Naive thymus-derived CD8-positive, alpha-beta T cell (primary cell): ENCODE results near the gene RHBDF2. TPM values are rescaled to one million over a fixed set of nuclear protein-coding genes. Genes with fewer than 3 reads are reported as not detected.
"Not testable (repeated sequence)": the region's sequence is repeated elsewhere in the genome, so short reads cannot be mapped to it uniquely, and the experiment has no call there.

Source experiments
- ATAC-seq, 2 donors: fragments of 150-1000 bp; cut with Tn5 transposase in 1 of 2; sonication (Bioruptor Pico), chemical (Tn5 transposase) in 1 of 2; 1 replicate in 1 of 2; 2 replicates in 1 of 2; pipeline ENCODE4 v1.10.0; 2021; ENCODE audit warnings: mild to moderate bottlenecking in 2 of 2, moderate library complexity in 2 of 2
- POLR2A ChIA-PET: fragments of 350-600 bp; sonication (Branson Sonifier 250); formaldehyde crosslinking; loops from one replicate; lab custom pipeline; 2021; ENCODE audit warnings: antibody characterized with exemption; lab: Charles Lee
- DNase-seq, 10 donors: peaks; one replicate each; pipeline versions ENCODE4 v3.0.0 to v3.0.0-alpha.2; 2020 to 2022
- H3K27ac Mint-ChIP-seq, 10 donors: one replicate each; pipeline ENCODE4 v1.8.0; 2020 to 2022; ENCODE audit warnings: mild to moderate bottlenecking in 10 of 10, mixed read lengths in 10 of 10, moderate library complexity in 4 of 10, inconsistent platforms in 1 of 10
- H3K27me3 Mint-ChIP-seq, 5 donors: one replicate each; pipeline ENCODE4 v1.8.0; 2021 to 2022; ENCODE audit warnings: mixed read lengths in 5 of 5
- H3K36me3 Mint-ChIP-seq, 3 donors: one replicate each; pipeline ENCODE4 v1.8.0; 2020 to 2022; ENCODE audit warnings: mixed read lengths in 3 of 3, mild to moderate bottlenecking in 2 of 3, inconsistent platforms in 1 of 3
- H3K4me1 Mint-ChIP-seq, 4 donors: one replicate each; pipeline ENCODE4 v1.8.0; 2021 to 2022; ENCODE audit warnings: mixed read lengths in 4 of 4
- H3K4me3 Mint-ChIP-seq, 10 donors: one replicate each; pipeline ENCODE4 v1.8.0; 2020 to 2022; ENCODE audit warnings: mild to moderate bottlenecking in 10 of 10, mixed read lengths in 10 of 10, moderate library complexity in 6 of 10, inconsistent platforms in 1 of 10
- H3K9me3 Mint-ChIP-seq, 9 donors: one replicate each; pipeline ENCODE4 v1.8.0; 2020 to 2022; ENCODE audit warnings: mixed read lengths in 9 of 9, mild to moderate bottlenecking in 3 of 9, inconsistent platforms in 1 of 9, moderate library complexity in 1 of 9
- polyA plus RNA-seq, 3 donors: library from polyadenylated mRNA; unstranded; fragments of 300-500 nt; fragmentation: Illumina TruSeq; gene quantifications; one replicate each; pipeline ENCODE4 v1.2.3, GENCODE V29; 2021
- total RNA-seq, 8 experiments: library from RNA in 2 of 8; stranded (reverse) in 2 of 8; gene quantifications; one replicate each; pipeline ENCODE4 v1.2.3 and lab custom pipeline; 2021 to 2026

The RHBDF2 gene
- total and polyA plus RNA-seq, 5 experiments from 2014 or later: 4.8 to 62.4 (median 10.2) TPM

DNA sequence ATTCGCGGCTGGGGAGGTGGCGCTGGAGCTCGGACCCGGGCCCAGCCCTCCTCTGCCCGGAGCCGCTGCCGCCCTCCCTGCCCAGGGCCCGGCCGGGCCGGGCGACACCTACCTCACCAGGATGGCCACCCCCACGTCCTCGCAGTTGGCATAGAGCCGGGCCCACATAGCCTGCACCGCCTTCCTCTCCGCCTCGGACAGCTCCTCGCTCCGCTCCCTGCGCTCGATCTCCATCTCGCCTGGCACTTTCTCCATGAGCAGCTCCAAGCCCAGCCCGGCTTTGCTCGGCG, 36.0 kb upstream of the RHBDF2 start:
- DNase-seq (no peak), ATAC-seq (peak in 1 of 2 donors; percentile 24)
- peaks cover 0 to 19% (median 7%) of the 10 kb centered on the region in 5 donors for H3K27me3 Mint-ChIP-seq
- peak overlapping the region in 1 of 10 donors; percentile 40 for H3K27ac Mint-ChIP-seq
- peaks cover 0 to 2% (median 0%) of the 10 kb centered on the region in 3 donors for H3K36me3 Mint-ChIP-seq
- POLR2A ChIA-PET: interaction anchor here (1.2 to 5.3 kb wide), 5 partner anchors 9 to 22 kb away, joined by 3 to 46 read pairs (median 9); no protein-coding TSS in a partner anchor
- H3K4me1 Mint-ChIP-seq: peaks cover 9 to 44% (median 33%) of the 10 kb centered on the region in 4 donors
- H3K4me3 Mint-ChIP-seq: peak overlapping the region in 8 of 10 donors; percentile 52 to 81 (median 62)
- no peaks in the 10 kb centered on the region for H3K9me3 Mint-ChIP-seq

DNA sequence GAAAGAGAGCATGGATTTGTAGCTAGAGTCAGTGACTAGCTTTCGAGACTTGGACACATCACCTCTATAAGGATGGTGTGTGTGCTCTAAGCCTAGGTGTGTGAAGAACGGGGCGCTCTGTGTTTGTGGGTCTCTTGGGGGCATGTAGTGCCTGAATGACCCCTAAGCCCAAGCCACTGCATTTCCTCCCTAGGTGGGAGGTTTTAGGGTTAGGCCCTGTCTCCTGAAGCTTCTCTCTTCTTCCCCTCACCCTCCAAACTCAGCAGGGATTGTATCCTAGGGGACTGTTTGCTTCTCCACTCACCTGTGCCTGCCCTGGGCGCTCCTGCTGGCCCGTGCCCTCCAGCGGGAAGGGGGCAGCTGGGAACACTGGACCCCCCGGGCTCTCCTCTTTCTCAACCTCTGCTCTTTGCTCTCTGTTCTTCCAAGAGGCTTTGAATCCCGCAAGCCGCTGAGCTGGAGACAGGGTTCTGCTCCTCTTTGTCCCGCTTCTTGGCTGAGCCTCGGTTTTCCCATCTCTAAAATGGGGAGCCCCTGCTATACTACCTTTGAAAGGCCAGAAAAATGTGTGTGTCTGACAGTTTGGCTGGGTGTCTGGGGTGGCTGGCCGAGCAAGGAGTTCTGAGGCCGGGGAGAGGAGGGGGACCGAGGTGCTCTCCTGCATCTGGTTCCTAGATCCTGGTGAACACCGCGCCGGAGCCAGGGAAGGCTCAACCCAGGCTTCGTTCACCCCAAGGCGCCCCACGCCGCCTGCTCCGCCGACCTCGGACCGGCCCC, 35.5 kb upstream of the RHBDF2 start:
- ATAC-seq (no peak), DNase-seq (peak in 1 of 10 donors; percentile 32)
- H3K4me3 Mint-ChIP-seq: peak overlapping the region; percentile 28 to 74 (median 55)
- H3K9me3 Mint-ChIP-seq: no peaks in the 10 kb centered on the region
- H3K27me3 Mint-ChIP-seq: peaks cover 0 to 17% (median 5%) of the 10 kb centered on the region in 5 donors
- peak overlapping the region in 3 of 10 donors; percentile 53 to 70 (median 67) for H3K27ac Mint-ChIP-seq
- H3K4me1 Mint-ChIP-seq: peaks cover 12 to 46% (median 36%) of the 10 kb centered on the region in 4 donors
- peaks cover 0 to 2% (median 0%) of the 10 kb centered on the region in 3 donors for H3K36me3 Mint-ChIP-seq
- POLR2A ChIA-PET: interaction anchor here (0.7 to 5.3 kb wide), 7 partner anchors 8 to 21 kb away, joined by 3 to 46 read pairs (median 7); no protein-coding TSS in a partner anchor

DNA sequence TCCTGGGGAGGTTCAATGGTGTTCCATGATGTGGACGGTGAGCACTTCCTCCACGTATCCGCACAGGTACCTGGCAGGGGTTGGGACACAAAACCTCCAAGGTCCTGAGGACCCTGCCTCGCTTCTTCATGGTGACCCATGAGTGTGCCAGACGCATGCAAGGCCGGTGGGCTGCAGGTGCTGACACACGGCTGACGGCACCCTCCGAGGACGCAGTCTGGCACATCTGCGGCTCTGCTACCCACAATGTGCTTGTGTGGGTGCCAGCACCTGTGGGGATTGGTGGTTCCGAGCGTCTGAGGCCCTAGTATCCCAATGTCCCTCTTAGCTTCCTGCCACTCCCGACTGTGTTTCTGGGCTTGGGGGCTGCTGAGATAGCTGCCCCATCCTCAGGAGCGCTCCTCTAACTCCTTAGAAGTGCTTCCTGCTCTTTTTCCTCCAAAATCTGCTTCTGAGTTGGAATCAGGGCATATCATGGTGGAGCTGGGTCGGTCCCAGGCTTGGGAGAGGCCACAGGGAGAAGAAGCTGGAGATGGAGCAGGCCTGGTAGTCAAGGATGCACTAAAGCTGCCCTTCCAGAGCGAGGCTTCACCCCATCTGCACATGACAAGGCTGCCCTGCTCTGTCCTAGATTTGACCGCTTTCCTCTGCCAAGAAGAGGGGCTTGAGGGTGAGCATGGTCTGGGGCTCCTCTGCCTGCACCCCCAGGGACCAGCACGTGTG, 34.7 kb upstream of the RHBDF2 start:
- POLR2A ChIA-PET: interaction anchor here (0.7 to 5.3 kb wide), 6 partner anchors 7 to 21 kb away, joined by 3 to 46 read pairs (median 8); no protein-coding TSS in a partner anchor
- ATAC-seq (no peak), DNase-seq (peak in 1 of 10 donors; percentile 22)
- H3K9me3 Mint-ChIP-seq: no peaks in the 10 kb centered on the region
- peaks cover 0 to 2% (median 0%) of the 10 kb centered on the region in 3 donors for H3K36me3 Mint-ChIP-seq
- peaks cover 13 to 48% (median 36%) of the 10 kb centered on the region in 4 donors for H3K4me1 Mint-ChIP-seq
- peak overlapping the region in 5 of 10 donors; percentile 8 to 70 (median 57) for H3K27ac Mint-ChIP-seq
- H3K27me3 Mint-ChIP-seq: peaks cover 0 to 17% (median 5%) of the 10 kb centered on the region in 5 donors
- peak overlapping the region in 5 of 10 donors; percentile 43 to 74 (median 64) for H3K4me3 Mint-ChIP-seq

DNA sequence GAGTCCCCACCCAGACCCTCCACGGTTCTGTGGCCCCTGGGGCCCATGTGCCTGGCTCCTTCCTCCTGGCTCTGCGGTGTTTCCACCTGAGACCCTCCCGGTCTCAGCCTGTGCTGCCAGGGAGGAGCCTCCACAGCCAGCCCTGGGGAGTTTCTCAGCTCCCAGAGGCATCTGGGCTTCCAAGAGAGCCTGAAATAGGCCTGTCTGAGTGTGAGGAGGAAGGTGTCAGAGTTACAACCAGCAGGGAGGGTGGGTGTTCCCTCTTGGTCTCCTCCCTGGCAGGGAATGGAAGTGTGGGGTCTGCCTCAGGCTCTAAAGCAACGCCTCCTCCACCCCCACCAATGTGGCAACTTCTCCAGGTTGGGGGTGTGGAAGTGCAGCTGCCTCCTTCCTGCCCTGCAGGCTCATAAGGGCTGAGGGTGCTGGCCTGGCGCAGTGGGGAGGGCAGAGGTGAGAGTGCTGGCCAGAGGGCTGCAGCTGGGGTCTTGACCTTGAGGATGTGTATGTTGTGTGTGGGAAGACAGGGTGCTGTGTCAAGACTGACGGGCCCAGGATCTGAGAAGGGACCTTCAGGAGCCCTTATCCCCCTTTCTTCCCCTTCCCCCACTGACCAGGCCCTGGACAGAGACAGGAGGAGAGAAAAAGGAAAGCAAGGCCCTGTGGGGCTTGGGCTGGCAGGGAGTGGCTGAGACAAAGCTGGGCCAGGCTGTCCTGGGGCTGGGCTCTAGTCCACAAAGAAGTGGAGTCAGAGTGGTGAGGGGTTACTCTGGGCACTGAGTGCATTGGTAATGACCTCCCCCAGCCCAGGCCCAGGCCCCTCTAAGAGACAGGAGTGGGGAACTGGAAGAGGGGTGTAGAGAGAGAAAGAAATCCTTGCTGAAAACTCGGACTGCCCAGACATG, 33.9 kb upstream of the RHBDF2 start:
- Mint-ChIP-seq H3K36me3 (peaks cover 0 to 2% (median 0%) of the 10 kb centered on the region in 3 donors), H3K27me3 (peaks cover 0 to 15% (median 5%) of the 10 kb centered on the region in 5 donors), H3K4me3 (peak overlapping the region in 6 of 10 donors; percentile 5 to 65 (median 28)), H3K27ac (peak overlapping the region in 6 of 10 donors; percentile 8 to 91 (median 58)), H3K4me1 (peaks cover 14 to 53% (median 36%) of the 10 kb centered on the region in 4 donors), H3K9me3 (no peaks in the 10 kb centered on the region)
- POLR2A ChIA-PET: no interaction called here
- peak in 1 of 10 donors; percentile 57 for DNase-seq
- no peak for ATAC-seq

DNA sequence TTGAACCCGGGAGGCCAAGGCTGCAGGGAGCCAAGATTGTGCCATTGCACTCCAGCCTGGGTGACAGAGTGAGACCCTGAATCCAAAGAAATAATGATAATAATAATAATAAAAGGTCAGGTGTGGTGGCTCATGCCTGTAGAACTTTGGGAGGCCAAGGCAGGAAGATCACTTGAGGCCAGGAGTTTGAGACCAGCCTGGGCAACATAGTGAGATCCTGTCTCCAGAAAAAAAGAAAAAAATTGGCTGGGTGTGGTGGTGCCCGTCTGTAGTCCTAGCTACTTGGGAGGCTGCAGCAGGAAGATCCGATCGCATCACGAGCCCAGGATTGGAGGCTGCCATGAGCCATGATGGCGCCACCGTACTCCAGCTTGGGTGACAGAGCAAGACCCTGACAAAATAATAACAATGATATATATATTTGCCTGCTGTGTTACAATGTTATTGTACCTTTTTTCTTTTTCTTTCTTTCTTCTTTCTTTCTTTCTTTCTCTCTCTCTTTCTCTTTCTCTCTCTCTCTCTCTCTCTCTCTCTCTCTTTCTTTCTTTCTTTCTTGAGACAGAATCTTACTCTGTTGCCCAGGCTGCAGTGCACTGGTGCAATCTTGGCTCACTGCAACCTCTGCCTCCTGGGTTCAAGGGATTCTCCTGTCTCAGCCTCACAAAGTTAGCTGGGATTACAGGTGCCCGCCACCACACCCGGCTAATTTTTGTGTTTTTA, 32.6 kb upstream of the RHBDF2 start:
- DNase-seq, POLR2A ChIA-PET, ATAC-seq, H3K9me3 Mint-ChIP-seq, H3K36me3 Mint-ChIP-seq, H3K4me3 Mint-ChIP-seq, H3K27me3 Mint-ChIP-seq: not testable (repeated sequence)
- peak overlapping the region in 4 of 10 donors; percentile 37 to 69 (median 58) for H3K27ac Mint-ChIP-seq
- peaks cover 10 to 56% (median 37%) of the 10 kb centered on the region in 4 donors for H3K4me1 Mint-ChIP-seq

DNA sequence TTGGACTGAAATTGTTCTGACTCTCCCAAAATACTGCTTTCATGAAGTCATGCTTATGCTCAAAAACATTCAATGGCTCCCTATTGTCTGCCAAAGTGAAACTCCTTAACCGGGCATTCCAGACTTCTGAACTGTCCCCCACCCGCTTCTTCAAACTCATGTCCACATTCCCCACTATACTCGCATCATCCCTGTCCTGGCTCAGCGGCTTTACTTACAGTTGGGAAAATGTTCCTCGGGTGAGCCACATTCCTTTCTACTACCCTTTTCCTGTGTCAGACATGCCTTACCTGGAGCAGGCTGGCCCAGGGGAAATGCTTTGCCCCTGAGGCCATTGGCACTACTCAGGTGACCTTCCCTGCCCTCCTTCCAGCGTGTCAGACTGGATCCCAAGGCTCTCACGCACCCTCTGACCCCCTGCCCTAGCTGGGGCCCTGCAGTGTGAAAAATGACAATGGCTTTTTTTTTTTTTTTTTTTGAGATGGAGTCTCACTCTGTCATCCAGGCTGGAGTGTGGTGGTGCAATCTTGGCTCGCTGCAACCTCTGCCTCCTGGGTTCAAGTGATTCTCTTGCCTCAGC, 30.9 kb upstream of the RHBDF2 start:
- Mint-ChIP-seq H3K4me3 (peak overlapping the region in 4 of 10 donors; percentile 0 to 69 (median 47)), H3K36me3 (peaks cover 0 to 2% (median 0%) of the 10 kb centered on the region in 3 donors), H3K27me3 (peaks cover 0 to 4% (median 0%) of the 10 kb centered on the region in 5 donors), H3K27ac (peak overlapping the region; percentile 59 to 95 (median 88)), H3K9me3 (no peaks in the 10 kb centered on the region), H3K4me1 (peaks cover 18 to 67% (median 49%) of the 10 kb centered on the region in 4 donors)
- POLR2A ChIA-PET: interaction anchor here (0.7 kb wide), 2 partner anchors 124 to 151 kb away, joined by 3 to 5 read pairs; no protein-coding TSS in a partner anchor
- DNase-seq: no peak
- no peak for ATAC-seq

DNA sequence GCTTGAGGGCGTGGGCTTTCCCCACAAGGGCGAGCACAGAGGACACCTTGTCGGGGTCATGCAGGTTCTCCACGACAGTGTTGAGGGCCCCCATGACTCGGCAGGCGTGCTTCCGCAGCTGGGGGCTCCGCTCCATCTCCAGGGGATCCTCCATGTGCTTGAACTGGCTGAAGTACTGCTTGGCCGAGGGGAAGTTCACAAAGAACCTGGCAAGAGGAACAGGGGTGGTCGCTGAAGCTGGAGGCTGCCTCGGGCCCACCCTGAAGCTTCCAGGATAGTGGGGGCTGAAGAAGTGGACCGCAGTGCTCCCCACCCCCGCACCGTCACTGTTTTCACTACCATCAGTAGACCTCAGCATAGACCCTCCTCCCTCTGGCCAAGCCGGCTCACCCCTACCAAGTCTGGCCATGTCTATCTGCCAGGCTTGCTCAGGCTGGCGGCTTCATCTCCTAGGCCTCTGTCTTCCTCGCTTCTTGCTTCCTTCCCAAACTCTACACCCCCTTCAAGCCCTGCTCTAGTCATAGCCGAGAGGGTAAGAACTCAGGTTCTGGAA, 30.3 kb upstream of the RHBDF2 start:
- no peaks in the 10 kb centered on the region for H3K9me3 Mint-ChIP-seq
- peak overlapping the region; percentile 59 to 95 (median 88) for H3K27ac Mint-ChIP-seq
- DNase-seq (no peak), ATAC-seq (no peak)
- POLR2A ChIA-PET: interaction anchor here (0.7 to 1.8 kb wide), 2 partner anchors 9 to 150 kb away, joined by 3 to 5 read pairs; no protein-coding TSS in a partner anchor
- H3K36me3 Mint-ChIP-seq: peaks cover 0 to 2% (median 0%) of the 10 kb centered on the region in 3 donors
- H3K27me3 Mint-ChIP-seq: peaks cover 0 to 2% (median 0%) of the 10 kb centered on the region in 5 donors
- peaks cover 19 to 65% (median 48%) of the 10 kb centered on the region in 4 donors for H3K4me1 Mint-ChIP-seq
- H3K4me3 Mint-ChIP-seq: peak overlapping the region in 5 of 10 donors; percentile 0 to 69 (median 39)

DNA sequence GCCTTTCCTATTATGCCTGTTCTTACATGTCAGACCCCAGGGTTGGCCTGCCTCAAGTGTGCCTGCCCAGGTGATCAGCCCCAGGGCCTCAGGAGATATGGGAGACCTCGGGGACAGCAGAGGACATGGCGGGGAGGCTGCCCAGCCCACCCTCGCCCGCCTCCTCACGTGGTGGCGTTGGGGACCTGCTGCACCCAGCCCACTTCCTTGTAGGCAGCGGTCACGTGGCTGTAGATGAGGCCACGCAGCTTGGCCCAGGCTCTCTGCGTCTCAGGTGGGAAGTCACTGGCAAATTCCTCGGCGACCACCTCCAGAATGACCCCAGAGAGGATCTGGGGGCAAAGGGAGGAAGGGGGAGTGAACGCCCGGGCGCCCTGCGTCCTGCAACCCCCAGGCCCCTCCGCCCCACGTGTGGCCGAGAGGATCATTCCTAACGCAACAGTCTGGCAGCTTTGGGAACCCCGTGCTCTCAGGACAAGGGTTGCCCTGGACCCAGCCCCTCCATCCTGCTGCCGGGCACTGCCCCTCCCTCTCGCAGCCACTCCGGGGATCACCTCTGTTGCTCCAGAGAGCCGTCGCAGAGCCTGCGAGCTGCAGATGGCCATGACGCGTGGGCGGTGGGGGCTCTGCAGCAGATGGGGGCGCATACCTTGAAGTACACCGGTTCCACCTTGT, 29.7 kb upstream of the RHBDF2 start:
- Mint-ChIP-seq H3K27me3 (no peaks in the 10 kb centered on the region), H3K9me3 (no peaks in the 10 kb centered on the region), H3K27ac (peak overlapping the region in 9 of 10 donors; percentile 80 to 97 (median 90)), H3K4me3 (peak overlapping the region in 6 of 10 donors; percentile 18 to 76 (median 54)), H3K36me3 (peaks cover 0 to 2% (median 0%) of the 10 kb centered on the region in 3 donors), H3K4me1 (peaks cover 19 to 59% (median 48%) of the 10 kb centered on the region in 4 donors)
- POLR2A ChIA-PET: interaction anchor here (1.8 kb wide), 1 partner anchor 9 kb away, joined by 5 read pairs; no protein-coding TSS in a partner anchor
- DNase-seq: no peak
- no peak for ATAC-seq

DNA sequence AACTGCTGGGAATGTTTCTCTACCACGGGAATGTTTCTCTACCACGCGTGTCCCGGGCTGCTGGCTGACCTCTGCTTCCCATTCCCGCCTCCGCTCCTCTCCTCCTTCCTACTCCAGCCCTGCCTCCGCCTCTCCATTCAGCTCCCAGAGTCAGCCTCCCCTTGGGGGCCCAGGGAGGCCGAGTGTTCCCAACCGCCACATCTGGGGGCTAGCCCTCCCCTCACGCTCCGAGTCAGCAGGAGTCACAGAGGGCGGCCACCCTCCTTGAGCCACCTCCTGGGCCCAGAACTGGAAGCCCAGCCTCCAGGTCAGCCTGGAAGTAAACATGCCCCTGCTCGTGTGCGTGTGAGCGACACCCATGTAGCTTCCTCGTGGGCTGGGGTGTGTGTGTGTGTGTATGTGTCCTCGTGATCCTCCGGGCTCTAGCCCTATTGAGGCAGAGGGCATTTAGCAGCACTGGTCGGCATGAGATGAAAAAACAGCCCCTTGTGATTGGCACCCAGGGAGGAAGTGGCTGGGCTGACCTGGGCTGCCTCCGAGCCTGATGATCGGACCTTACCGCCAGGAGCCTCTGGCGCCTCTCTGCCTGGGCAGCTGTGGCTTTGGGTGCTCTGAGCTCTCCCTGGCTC, 29.0 kb upstream of the RHBDF2 start:
- POLR2A ChIA-PET: interaction anchor here (0.6 to 3.6 kb wide), 6 partner anchors 8 to 27 kb away, joined by 3 to 46 read pairs (median 16); partner anchors contain the start of genes CYGB and PRCD
- peak overlapping the region in 7 of 10 donors; percentile 18 to 76 (median 66) for H3K4me3 Mint-ChIP-seq

More for the DNA sequence above, 29.0 kb upstream of the RHBDF2 start:
- peak in 1 of 10 donors; percentile 38 for DNase-seq
- no peak for ATAC-seq
- H3K4me1 Mint-ChIP-seq: peaks cover 18 to 54% (median 45%) of the 10 kb centered on the region in 4 donors
- H3K36me3 Mint-ChIP-seq: peaks cover 0 to 2% (median 0%) of the 10 kb centered on the region in 3 donors
- peak overlapping the region; percentile 74 to 97 (median 91) for H3K27ac Mint-ChIP-seq
- no peaks in the 10 kb centered on the region for H3K9me3 Mint-ChIP-seq
- H3K27me3 Mint-ChIP-seq: no peaks in the 10 kb centered on the region
